ENCODE measurements around the gene TRIM51. TPM values are rescaled to one million over a fixed set of nuclear protein-coding genes. Genes with fewer than 3 reads are reported as not detected.
"Not testable (repeated sequence)": the region's sequence is repeated elsewhere in the genome, so short reads cannot be mapped to it uniquely, and the experiment has no call there.

TRIM51 gene
- total RNA-seq, 2 experiments from 2014 or later, result not detected

DNA sequence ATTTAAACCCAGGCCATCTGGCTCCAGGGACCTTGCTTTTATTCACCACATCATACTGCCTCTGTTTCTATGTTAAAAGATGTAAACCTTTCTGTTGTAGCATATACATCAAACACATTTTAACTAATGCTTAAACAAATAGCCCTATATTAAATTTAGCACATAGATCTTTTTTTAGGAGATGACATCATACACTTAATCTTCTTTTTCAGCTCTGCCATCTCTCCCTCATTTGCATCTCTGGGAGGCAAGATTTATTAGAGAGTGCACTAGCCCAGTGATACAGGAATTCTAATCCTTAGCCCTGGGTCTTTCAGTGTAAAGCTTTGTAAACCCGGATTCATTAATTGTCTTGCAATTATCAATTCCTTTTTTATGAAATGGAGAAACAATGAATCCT is 31.0 kb upstream of the TRIM51 start:
- POLR2A ChIA-PET, result no interaction called here
- Mint-ChIP-seq H3K27ac (no peak overlapping the region), H3K27me3 (no peaks in the 10 kb centered on the region), H3K9me3 (peaks cover 16% of the 10 kb centered on the region), H3K36me3 (ENCODE audit: low read depth) (no peaks in the 10 kb centered on the region), H3K4me1 (ENCODE audit: low read depth) (no peaks in the 10 kb centered on the region), H3K4me3 (no peak overlapping the region)
- H3K27me3 ChIP-seq (ENCODE audit: control insufficient read depth in 1 of 2, insufficient read depth in 2 of 2, low read length in 2 of 2), result no peaks in the 10 kb centered on the region
- H3K9me3 ChIP-seq (ENCODE audit: control insufficient read depth in 1 of 2, insufficient read depth in 1 of 2, low read length in 2 of 2), result peaks cover 0 to 6% of the 10 kb centered on the region in 2 experiments
- intact Hi-C loops (cut with DNase I, micrococcal nuclease), result no loop called here
- no peak for DNase-seq
- ATAC-seq (ENCODE audit: poor library complexity), result no peak
- no peaks in the 10 kb centered on the region for H3K4me1 ChIP-seq (ENCODE audit: insufficient read depth, low read length)
- H3K36me3 ChIP-seq (ENCODE audit: insufficient read depth, low read length), result no peaks in the 10 kb centered on the region
- no peak overlapping the region for H3K4me3 ChIP-seq (ENCODE audit: low read length)
- TF ChIP-seq CTCF (IDR thresholded peaks at IDR 0.05), result no peak
- H3K27ac ChIP-seq (ENCODE audit: low read depth in 1 of 2, low read length in 2 of 2), result no peak overlapping the region
- CTCF ChIA-PET, result no interaction called here

DNA sequence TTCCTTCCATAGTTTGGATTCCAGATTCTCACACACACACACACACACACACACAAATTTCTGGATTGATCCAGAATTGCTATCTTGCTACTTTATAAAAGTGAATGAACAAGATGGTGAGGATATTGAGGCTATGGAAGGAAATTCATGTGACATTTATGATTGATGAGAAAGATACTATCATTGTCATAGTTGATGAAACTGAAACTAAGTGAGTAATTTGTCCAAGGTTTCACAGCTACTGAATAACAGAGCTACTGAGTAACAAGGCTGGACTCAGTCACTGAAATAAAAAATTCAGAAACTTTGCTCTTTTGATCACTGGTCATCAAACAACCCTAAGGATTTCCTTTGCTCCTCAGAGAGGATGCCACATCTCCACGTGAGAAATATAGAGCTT is 28.4 kb upstream of the TRIM51 start:
- H3K4me1 ChIP-seq (ENCODE audit: insufficient read depth, low read length), result no peaks in the 10 kb centered on the region
- ChIA-PET CTCF (no interaction called here), POLR2A (no interaction called here)
- H3K27ac Mint-ChIP-seq, result no peak overlapping the region
- TF ChIP-seq CTCF (IDR thresholded peaks at IDR 0.05), result no peak
- peaks cover 0 to 9% of the 10 kb centered on the region in 2 experiments for H3K9me3 ChIP-seq (ENCODE audit: control insufficient read depth in 1 of 2, insufficient read depth in 1 of 2, low read length in 2 of 2)
- peaks cover 15% of the 10 kb centered on the region for H3K9me3 Mint-ChIP-seq
- H3K4me3 ChIP-seq (ENCODE audit: low read length), result no peak overlapping the region
- no peak overlapping the region for H3K4me3 Mint-ChIP-seq
- no peaks in the 10 kb centered on the region for H3K27me3 ChIP-seq (ENCODE audit: control insufficient read depth in 1 of 2, insufficient read depth in 2 of 2, low read length in 2 of 2)
- intact Hi-C loops (cut with DNase I, micrococcal nuclease), result no loop called here
- no peaks in the 10 kb centered on the region for H3K36me3 Mint-ChIP-seq (ENCODE audit: low read depth)
- H3K4me1 Mint-ChIP-seq (ENCODE audit: low read depth), result no peaks in the 10 kb centered on the region
- no peaks in the 10 kb centered on the region for H3K27me3 Mint-ChIP-seq
- H3K36me3 ChIP-seq (ENCODE audit: insufficient read depth, low read length), result no peaks in the 10 kb centered on the region
- ATAC-seq (ENCODE audit: poor library complexity), result no peak
- H3K27ac ChIP-seq (ENCODE audit: low read depth in 1 of 2, low read length in 2 of 2), result no peak overlapping the region
- DNase-seq, result no peak

- H3K4me1 ChIP-seq (ENCODE audit: insufficient read depth, low read length); H3K27ac Mint-ChIP-seq; H3K4me3 Mint-ChIP-seq; H3K27ac ChIP-seq (ENCODE audit: low read depth in 1 of 2, low read length in 2 of 2); H3K36me3 ChIP-seq (ENCODE audit: insufficient read depth, low read length); H3K27me3 Mint-ChIP-seq; intact Hi-C loops (cut with DNase I, micrococcal nuclease); DNase-seq; ATAC-seq (ENCODE audit: poor library complexity); POLR2A ChIA-PET; H3K9me3 Mint-ChIP-seq; H3K36me3 Mint-ChIP-seq (ENCODE audit: low read depth); H3K4me1 Mint-ChIP-seq (ENCODE audit: low read depth); H3K4me3 ChIP-seq (ENCODE audit: low read length); CTCF ChIA-PET; H3K27me3 ChIP-seq (ENCODE audit: control insufficient read depth in 1 of 2, insufficient read depth in 2 of 2, low read length in 2 of 2): not testable (repeated sequence)
- H3K9me3 ChIP-seq (ENCODE audit: control insufficient read depth in 1 of 2, insufficient read depth in 1 of 2, low read length in 2 of 2), result peaks cover 0 to 30% of the 10 kb centered on the region in 2 experiments
Observed at GRCh38 chr11:55867354-55867753, 15.7 kb upstream of the TRIM51 start.

GRCh38 chr11:55872731-55873130 is 10.4 kb upstream of the TRIM51 start:
- H3K9me3 ChIP-seq (ENCODE audit: control insufficient read depth in 1 of 2, insufficient read depth in 1 of 2, low read length in 2 of 2), result peaks cover 0 to 46% of the 10 kb centered on the region in 2 experiments
- H3K4me1 Mint-ChIP-seq (ENCODE audit: low read depth); intact Hi-C loops (cut with DNase I, micrococcal nuclease); ATAC-seq (ENCODE audit: poor library complexity); CTCF ChIA-PET; H3K27me3 Mint-ChIP-seq; DNase-seq; H3K4me3 ChIP-seq (ENCODE audit: low read length); H3K4me3 Mint-ChIP-seq; H3K36me3 ChIP-seq (ENCODE audit: insufficient read depth, low read length); H3K27ac ChIP-seq (ENCODE audit: low read depth in 1 of 2, low read length in 2 of 2); POLR2A ChIA-PET; H3K27ac Mint-ChIP-seq; H3K36me3 Mint-ChIP-seq (ENCODE audit: low read depth); H3K27me3 ChIP-seq (ENCODE audit: control insufficient read depth in 1 of 2, insufficient read depth in 2 of 2, low read length in 2 of 2); H3K9me3 Mint-ChIP-seq; H3K4me1 ChIP-seq (ENCODE audit: insufficient read depth, low read length): not testable (repeated sequence)

GRCh38 chr11:55873146-55873545 is 10.0 kb upstream of the TRIM51 start:
- H3K4me3 ChIP-seq (ENCODE audit: low read length); ATAC-seq (ENCODE audit: poor library complexity); H3K4me1 ChIP-seq (ENCODE audit: insufficient read depth, low read length); H3K36me3 ChIP-seq (ENCODE audit: insufficient read depth, low read length); POLR2A ChIA-PET; H3K27ac ChIP-seq (ENCODE audit: low read depth in 1 of 2, low read length in 2 of 2); H3K4me1 Mint-ChIP-seq (ENCODE audit: low read depth); H3K36me3 Mint-ChIP-seq (ENCODE audit: low read depth); DNase-seq; H3K4me3 Mint-ChIP-seq; H3K27me3 ChIP-seq (ENCODE audit: control insufficient read depth in 1 of 2, insufficient read depth in 2 of 2, low read length in 2 of 2); H3K9me3 Mint-ChIP-seq; intact Hi-C loops (cut with DNase I, micrococcal nuclease); H3K27me3 Mint-ChIP-seq; H3K27ac Mint-ChIP-seq; CTCF ChIA-PET: not testable (repeated sequence)
- peaks cover 0 to 43% of the 10 kb centered on the region in 2 experiments for H3K9me3 ChIP-seq (ENCODE audit: control insufficient read depth in 1 of 2, insufficient read depth in 1 of 2, low read length in 2 of 2)

- H3K36me3 Mint-ChIP-seq (ENCODE audit: low read depth); ATAC-seq (ENCODE audit: poor library complexity); H3K27me3 ChIP-seq (ENCODE audit: control insufficient read depth in 1 of 2, insufficient read depth in 2 of 2, low read length in 2 of 2); intact Hi-C loops (cut with DNase I, micrococcal nuclease); H3K4me3 ChIP-seq (ENCODE audit: low read length); H3K27ac ChIP-seq (ENCODE audit: low read depth in 1 of 2, low read length in 2 of 2); H3K4me3 Mint-ChIP-seq; H3K36me3 ChIP-seq (ENCODE audit: insufficient read depth, low read length); H3K9me3 ChIP-seq (ENCODE audit: control insufficient read depth in 1 of 2, insufficient read depth in 1 of 2, low read length in 2 of 2); H3K4me1 ChIP-seq (ENCODE audit: insufficient read depth, low read length); H3K27me3 Mint-ChIP-seq; POLR2A ChIA-PET; H3K27ac Mint-ChIP-seq; CTCF ChIA-PET; H3K4me1 Mint-ChIP-seq (ENCODE audit: low read depth); DNase-seq; H3K9me3 Mint-ChIP-seq: not testable (repeated sequence)
Observed at GRCh38 chr11:55884995-55885394, 1.9 kb downstream of the TRIM51 start.
